K562 (cell line): ENCODE data around the gene ZNF384. TPM values are rescaled to one million over a fixed set of nuclear protein-coding genes. Genes with fewer than 3 reads are reported as not detected.

Experiments used
- BDP1 ChIP-seq: IDR thresholded peaks from 3 replicates; pipeline ENCODE4 v1.6.1; 2011; ENCODE audit not compliant: insufficient read length, insufficient read depth
- CBX5 ChIP-seq: IDR thresholded peaks from 2 replicates; pipeline ENCODE4 v1.6.1; 2014; ENCODE audit warnings: low read depth, borderline replicate concordance
- CEBPG ChIP-seq, 3 experiments: fragments of 200-800 bp in 1 of 3; sonication (Bioruptor generic) in 1 of 3; sonication (generic) in 1 of 3; formaldehyde crosslinking in 1 of 3; IDR thresholded peaks in 2 of 3; conservative IDR thresholded peaks in 1 of 3; 2 replicates each; pipeline versions ENCODE4 v1.6.1 to v1.8.0; 2016 to 2022; ENCODE audit warnings: missing compliant biosample characterization in 2 of 3, missing genetic modification characterization in 2 of 3, mild to moderate bottlenecking in 1 of 3, missing genetic modification reagents in 1 of 3
- CREB5 ChIP-seq: fragments of 250-450 bp; sonication (Bioruptor Pico); IDR thresholded peaks from 2 replicates; pipeline ENCODE4 v1.5.0; 2020; ENCODE audit warnings: mild to moderate bottlenecking
- ETS2 ChIP-seq: IDR thresholded peaks from 2 replicates; pipeline ENCODE4 v1.6.1; 2016; ENCODE audit warnings: borderline replicate concordance, missing genetic modification characterization, mild to moderate bottlenecking, moderate library complexity, missing compliant biosample characterization; ENCODE audit not compliant: poor library complexity, severe bottlenecking
- GABPA ChIP-seq: fragments of 200-800 bp; sonication (Bioruptor generic); conservative IDR thresholded peaks from 2 replicates; pipeline ENCODE4 v1.6.1; 2016; ENCODE audit warnings: low read depth, missing genetic modification characterization, missing compliant biosample characterization
- RFX1 ChIP-seq: fragments of 450-650 bp; IDR thresholded peaks from 2 replicates; pipeline ENCODE4 v1.6.1; 2016; ENCODE audit warnings: mild to moderate bottlenecking, moderate library complexity
- TAF15 ChIP-seq: fragments of 200-400 bp; formaldehyde crosslinking; IDR thresholded peaks from 2 replicates; pipeline ENCODE4 v1.6.1; 2017; ENCODE audit warnings: mild to moderate bottlenecking, low read depth, low read length, moderate library complexity
- ZNF174 ChIP-seq: fragments of 250-450 bp; sonication (Bioruptor Pico); IDR thresholded peaks from 2 replicates; pipeline ENCODE4 v1.4.0; 2020; ENCODE audit warnings: mild to moderate bottlenecking
- ZNF224 ChIP-seq: sonication (generic); formaldehyde crosslinking; IDR thresholded peaks from 2 replicates; pipeline ENCODE4 v1.8.0; 2022; ENCODE audit warnings: mild to moderate bottlenecking, missing genetic modification reagents
- polyA plus RNA-seq, 8 experiments: library from polyadenylated mRNA; depleted of rRNA in 4 of 8; stranded (reverse) in 5 of 8; unstranded in 3 of 8; fragments of >200 nt; fragmentation: Nextera tagmentation in 2 of 8; fragmentation: Illumina TruSeq in 1 of 8; extraction: Ambion mirVana in 2 of 8; extraction: Trizol in 1 of 8; gene quantifications; 2 replicates each; pipeline versions ENCODE4 v1.2.1 to v1.2.3, GENCODE V29; 2011 to 2014; ENCODE audit warnings: inconsistent platforms in 1 of 8, missing spikeins in 1 of 8
- total RNA-seq, 7 experiments: library from RNA; depleted of rRNA in 6 of 7; stranded (reverse); fragments of >200 nt in 6 of 7; fragmentation: Illumina TruSeq in 2 of 7; extraction: Trizol in 2 of 7; gene quantifications; 2 replicates each; pipeline versions ENCODE4 v1.2.1 to v1.2.3, GENCODE V29; 2011 to 2021; ENCODE audit warnings: low replicate concordance in 1 of 7

Gene ZNF384
- total and polyA plus RNA-seq, 9 of the 15 experiments (the other 6 are each of a cell fraction or from before 2014, with no cell fraction given) = 0.36 to 64.8 (median 21.3) TPM

- TF ChIP-seq CREB5 (CRISPR knock-in tag) = no peak
- no peak for TF ChIP-seq BDP1
- TF ChIP-seq GABPA (tag) = peak; percentile 97
- TF ChIP-seq TAF15 = no peak
- no peak for TF ChIP-seq ETS2 (tag)
- no peak for TF ChIP-seq ZNF174
- no peak for TF ChIP-seq RFX1
- no peak for TF ChIP-seq ZNF224 (CRISPR knock-in tag)
- TF ChIP-seq CBX5 = no peak
- no peak for TF ChIP-seq CEBPG (CRISPR knock-in tag; IDR thresholded peaks at IDR 0.05)
- TF ChIP-seq CEBPG (tag; conservative IDR thresholded peaks at IDR 0.05 in 1 of 2, IDR thresholded peaks at IDR 0.05 in 1 of 2) = no peak
These were observed 34.6 kb upstream of the ZNF384 start, which contains the start of gene COPS7A (continued) for GRCh38 chr12:6723607-6724408.
